ENCODE data around the gene TIMM23.
"Not testable (repeated sequence)": the region's sequence is repeated elsewhere in the genome, so short reads cannot be mapped to it uniquely, and the experiment has no call there.

Gene TIMM23

DNA sequence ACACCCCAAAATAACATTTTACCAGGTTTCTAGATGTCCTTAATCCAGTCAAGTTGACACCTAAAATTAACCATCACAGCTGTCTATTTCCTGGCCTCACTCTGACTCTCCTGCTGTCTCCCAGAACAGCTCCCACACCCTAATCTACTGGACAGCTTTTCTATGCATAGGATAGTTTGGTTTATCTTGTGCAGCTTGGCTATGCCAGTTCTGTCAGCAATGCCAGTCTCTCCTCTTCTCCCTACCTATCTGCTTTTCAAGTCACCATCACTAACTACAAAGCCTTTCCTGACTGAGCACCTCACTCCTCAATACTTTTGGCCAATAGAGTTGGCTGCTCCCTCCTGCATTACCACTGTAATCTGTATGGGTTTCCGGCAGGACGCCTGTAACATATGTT is 53.1 kb downstream of the TIMM23 start:
- DNase-seq = no peak

DNA sequence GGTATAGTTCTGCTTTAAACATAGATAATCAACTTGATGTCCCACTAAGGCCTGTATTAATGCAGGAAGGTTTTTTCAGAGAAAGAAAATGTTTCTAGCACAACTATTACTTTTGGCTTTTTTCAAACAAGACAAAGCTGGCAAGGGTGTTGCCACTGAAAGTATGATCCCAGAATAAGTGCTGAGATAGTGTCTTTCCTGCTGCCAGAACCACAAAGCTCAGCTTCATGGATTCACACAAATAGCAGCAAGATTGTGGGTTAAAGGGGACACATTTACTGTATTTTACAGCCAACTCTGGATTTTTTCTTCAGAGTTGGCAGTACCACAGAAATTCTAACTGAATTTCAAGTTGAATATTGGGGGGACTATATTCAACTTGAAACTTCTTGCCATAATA is 53.8 kb downstream of the TIMM23 start:
- DNase-seq = no peak

GRCh38 chr10:46028584-46029460 is 56.5 kb downstream of the TIMM23 start:
- DNase-seq = peak in 1 of 2 experiments; percentile 36

- DNase-seq = no peak
Measured at GRCh38 chr10:46029461-46030030, 57.3 kb downstream of the TIMM23 start.

- peak; percentile 92 to 96 for DNase-seq
Measured at GRCh38 chr10:46030091-46030937, 58.0 kb downstream of the TIMM23 start, which contains the start of gene NCOA4. TSS of gene NCOA4 (minus strand) at chr10:46030623. CDS start at chr10:46016680, 13,943 bp downstream.

DNA sequence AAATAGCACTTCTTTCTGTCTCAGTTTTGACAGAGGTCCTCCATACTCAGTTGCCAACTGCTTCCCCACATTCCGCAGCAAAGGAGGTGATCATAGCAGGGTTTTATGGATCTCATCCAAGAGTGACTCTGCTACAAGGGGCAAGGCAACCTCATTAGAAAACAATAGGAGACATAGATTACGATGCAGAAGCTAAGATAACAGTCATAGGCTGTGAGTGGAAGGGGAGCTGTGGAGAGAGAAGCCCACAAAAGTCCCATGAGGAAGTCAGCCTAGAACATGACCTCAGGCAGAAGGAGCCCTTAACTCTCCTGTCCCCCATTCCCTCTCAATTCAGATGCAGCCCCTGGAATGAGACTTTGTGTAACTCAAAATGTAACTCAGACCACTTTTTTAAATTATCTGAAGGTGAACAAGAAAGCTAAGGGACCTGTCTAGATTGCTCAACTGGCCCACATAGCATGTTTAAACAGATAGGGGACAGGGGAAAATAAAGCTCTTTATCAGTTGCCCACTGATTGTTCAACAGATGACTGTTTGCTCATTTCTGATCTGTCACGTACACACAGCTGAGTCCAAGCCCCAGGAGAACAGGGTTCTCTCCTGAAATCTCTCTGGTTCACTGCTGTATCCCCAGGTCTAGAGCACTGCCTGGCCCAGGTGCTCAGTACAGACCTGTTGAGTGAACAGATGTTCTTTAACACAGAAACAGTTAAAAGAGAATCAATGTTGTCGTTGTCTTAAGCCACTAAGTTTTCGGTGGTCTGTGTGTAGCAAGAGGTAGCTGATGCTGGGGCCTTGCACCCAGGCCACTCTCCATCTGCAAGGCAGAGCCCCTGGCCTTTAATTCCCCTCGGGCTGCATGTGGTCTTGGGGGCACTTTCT is 59.6 kb downstream of the TIMM23 start:
- DNase-seq = no peak

DNA sequence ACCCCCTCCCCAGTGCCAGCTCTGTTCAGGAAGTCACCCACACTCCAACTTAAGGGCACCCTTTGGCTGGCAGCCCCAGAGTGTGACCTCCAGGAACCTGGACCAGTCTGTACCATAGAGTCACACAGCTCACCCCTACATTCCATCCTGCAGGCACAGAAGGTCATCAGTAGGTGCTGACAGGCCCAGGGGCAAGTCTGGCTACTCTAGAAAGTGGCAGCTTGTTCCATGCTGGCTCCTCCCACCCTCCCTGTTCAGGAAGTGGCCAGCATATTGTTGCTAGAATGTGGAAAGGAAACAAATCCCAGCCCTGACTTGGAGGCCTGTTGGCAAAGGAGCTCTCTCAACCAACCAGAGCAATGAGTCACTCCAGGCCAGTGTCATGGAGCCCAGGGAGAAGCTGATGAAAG is 61.3 kb downstream of the TIMM23 start:
- DNase-seq = no peak

DNA sequence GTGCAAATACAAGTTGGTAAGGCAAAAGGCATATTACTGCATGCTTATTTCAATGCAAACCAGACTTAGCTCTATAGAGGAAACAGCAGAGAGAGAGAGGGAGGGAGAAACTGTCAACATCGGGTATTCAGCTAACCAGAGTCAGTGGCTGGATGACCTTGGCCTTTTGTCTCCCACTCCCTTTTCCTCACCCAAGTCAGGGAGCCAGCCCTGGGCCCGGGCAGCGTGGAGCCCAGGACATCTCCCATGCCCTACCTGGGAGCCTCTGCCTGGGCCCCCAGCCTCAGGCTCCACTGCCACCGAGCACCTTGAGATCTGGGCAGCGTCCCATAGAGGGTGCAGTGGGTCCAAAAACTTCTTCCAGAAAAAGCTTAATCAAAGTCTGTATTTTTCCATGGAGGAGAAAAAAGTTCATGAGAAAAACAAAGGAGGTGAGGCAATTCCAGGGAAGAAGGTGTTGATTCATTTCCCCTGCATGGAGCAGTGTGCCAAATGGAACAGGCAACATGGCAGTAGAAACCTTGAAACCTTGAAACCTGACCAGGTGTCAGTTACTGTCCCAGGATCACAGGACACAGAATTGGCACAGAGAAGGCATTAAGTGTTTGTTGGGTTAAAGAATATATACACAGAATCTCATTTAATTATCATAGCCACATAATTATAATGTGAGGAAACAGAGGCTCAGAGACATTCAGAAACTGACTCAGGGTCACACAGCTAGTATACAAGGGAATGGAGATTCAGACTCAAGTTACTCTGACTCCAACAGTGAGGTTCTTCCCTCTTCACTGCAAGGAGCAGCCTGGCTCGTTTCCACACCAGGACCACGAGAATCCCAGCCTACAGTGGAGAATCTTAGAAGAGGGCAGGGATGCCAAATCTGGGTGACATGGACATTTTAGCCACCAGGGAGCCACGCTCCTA is 63.9 kb downstream of the TIMM23 start:
- no peak for DNase-seq

- no peak for DNase-seq
Measured at GRCh38 chr10:46037107-46037825, 65.0 kb downstream of the TIMM23 start.

DNA sequence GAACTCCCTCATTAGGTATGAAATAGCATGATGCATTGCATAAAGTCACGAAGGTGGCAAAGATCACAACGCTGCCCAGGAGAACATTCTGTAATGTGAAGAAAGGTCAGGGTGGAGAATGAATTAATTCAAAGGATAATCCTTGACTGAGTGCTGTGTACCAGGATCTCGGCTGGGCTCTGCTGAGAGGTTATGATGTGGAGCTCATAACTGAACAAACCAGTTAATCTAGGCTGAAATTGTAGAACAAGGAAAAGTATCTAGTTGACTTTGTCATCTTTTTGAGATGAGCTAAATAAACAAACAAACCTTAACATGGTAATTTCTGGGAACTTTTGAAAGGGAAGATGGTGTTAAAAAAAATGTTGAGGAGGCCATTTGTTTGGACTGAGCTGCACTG is 67.7 kb downstream of the TIMM23 start:
- no peak for DNase-seq

DNA sequence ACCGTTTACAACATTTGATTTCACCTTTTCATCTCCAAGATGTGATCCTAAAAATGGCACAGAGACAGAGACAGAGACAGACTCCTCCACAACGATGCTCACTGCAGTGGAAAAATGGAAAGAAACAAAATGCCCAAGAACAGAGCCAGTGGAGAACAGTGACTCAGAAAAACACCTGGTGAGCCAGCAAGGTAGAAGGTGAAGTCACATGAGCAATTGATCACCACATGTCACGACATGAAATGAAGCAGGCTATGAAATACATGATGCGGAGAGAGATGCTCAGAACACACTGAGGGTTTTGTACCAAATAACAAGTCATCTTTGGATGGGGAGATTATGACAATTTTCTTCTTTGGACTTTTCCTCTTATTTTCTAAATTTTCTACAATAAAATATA is 70.2 kb downstream of the TIMM23 start:
- no peak for DNase-seq

DNA sequence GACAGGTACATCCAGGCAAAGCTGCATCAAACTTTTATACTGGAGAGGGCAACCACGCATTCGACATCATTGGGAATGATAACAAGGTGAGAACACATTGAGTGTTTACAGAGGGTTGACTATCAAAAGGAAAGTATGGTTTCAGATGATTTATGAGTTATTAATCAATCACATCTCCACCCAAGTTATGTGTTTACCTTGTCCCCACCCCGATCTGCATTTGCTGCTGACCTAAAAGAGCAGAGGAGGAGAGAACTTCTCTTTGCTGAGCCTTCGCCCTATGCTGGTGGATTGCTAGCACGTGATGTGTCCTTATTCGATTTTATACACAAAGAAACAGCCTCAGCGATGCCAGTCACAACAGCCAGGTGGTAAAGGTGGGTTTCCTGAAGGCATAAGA is 74.0 kb downstream of the TIMM23 start, which contains the start of gene MSMB:
TSS of gene MSMB (minus strand) at position 9 of the 400 bp plus-strand sequence. CDS start 32 bp downstream, outside the sequence.
- no peak for DNase-seq

- DNase-seq = no peak
Measured at GRCh38 chr10:46048152-46048551, 75.9 kb downstream of the TIMM23 start.

DNA sequence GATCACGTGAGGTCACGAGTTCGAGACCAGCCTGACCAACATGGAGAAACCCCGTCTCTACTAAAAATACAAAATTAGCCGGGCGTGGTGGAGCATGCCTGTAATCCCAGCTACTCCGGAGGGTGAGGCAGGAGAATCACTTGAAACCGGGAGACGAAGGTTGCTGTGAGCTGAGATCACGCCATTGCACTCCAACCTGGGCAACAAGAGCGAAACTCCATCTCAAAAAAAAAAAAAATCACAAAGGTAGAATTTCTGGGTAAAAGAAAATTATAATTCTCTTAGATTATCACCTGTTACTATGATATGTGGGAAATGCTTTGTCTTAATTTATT is 77.2 kb downstream of the TIMM23 start:
- not testable (repeated sequence) for DNase-seq

DNA sequence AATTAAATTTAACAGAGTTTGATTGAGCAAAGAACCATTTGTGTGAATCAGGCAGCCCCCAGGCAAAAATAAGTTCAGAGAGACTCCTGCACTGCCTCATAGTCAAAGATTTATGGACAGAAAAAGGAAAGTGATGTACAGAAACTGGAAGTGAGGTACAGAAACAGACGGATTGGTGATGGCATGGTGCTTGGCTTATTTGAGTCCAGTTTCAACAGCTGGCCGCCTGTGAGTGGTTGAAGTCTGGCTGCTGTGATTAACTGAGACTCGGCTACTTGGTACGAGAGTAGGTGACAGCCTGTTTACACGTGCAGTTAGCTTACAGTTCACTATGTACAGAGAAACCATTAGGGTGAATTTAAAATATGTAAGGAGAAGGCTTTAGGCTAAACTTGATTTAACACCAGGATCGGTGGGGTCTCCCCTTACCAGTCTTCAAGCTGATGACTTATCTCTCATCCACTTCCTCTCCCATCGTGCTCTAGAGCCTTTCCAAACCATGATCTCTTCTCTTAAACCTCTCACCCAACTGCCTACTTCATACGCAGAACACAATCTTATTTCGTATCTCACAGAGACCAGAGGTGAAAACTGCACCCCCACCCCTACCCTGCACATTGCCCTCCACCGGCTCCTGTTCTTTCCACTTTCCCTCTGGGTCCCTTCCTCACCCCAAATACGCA is 78.8 kb downstream of the TIMM23 start:
- no peak for DNase-seq

- DNase-seq = no peak
Measured at GRCh38 chr10:46052057-46052790, 79.9 kb downstream of the TIMM23 start.

GRCh38 chr10:46052791-46053375 is 80.6 kb downstream of the TIMM23 start:
- no peak for DNase-seq

Data from stimulated activated CD4-positive, alpha-beta T cell treated with anti-CD3 and anti-CD28 coated beads, Interleukin-4, amount 100 ng/mL, for 4 hours (primary cell).